ENCODE measurements around the gene CELSR1.

CELSR1 gene

GRCh38 chr22:46449116-46449691, 88.2 kb downstream of the CELSR1 start:
- DNase-seq (ENCODE audit: low read depth in 3 of 3) = no peak

- DNase-seq (ENCODE audit: low read depth in 3 of 3) = no peak
These were observed 89.1 kb downstream of the CELSR1 start for GRCh38 chr22:46448333-46448732.

DNA sequence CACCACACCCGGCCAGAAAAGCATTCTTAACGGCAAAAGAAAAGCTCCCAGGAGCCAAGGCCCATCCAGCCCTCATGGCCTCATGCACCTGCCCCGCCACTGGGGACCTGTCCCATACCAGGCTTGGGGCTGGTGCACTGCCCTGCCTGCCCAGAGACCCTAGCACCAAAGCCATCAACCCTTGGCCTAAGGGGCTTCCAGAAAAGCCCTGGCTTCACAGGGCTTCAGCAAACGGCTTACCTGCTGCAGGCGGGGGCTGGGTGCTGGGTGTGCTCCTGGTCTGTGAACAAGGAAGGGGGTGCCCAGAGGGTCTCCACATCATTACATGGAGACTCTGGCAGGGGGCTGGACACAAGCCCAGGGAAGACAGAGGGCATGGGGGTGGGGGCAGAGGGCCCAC, 89.5 kb downstream of the CELSR1 start:
- DNase-seq (ENCODE audit: low read depth in 3 of 3) = no peak

GRCh38 chr22:46446799-46447198, 90.6 kb downstream of the CELSR1 start:
- DNase-seq (ENCODE audit: low read depth in 3 of 3) = no peak

DNA sequence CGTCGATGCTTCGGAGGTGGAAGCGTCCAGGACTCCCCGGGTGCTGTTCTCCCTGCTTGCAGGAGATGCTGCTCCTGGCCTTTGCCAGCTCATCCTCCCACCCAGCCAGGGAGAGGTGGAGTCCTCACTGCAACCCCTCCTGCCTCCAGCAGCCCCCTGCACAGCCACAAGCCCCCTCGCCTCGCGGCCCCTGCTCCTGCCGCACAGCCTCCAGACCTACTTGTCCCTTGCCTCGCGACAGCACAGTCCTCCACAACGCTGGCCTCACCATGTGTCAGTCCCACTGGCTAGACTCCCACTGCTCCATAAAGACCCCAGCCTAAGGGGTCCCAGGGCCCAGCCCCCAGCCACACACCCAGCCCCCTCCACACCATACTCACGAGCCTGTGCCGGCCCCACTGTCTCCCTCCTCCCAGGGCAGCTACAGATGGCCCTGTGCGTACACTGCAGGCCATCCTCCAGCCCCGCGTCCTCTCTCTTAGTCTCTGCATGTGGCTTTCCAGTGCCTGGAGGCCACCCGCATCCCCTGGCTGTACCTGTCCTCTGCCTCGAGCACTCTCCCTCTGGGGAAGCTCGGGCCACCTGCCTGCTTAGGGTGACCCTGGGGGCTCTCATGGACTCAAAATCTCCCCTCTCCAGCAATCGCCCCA, 91.5 kb downstream of the CELSR1 start:
- DNase-seq (ENCODE audit: low read depth in 3 of 3) = no peak

DNA sequence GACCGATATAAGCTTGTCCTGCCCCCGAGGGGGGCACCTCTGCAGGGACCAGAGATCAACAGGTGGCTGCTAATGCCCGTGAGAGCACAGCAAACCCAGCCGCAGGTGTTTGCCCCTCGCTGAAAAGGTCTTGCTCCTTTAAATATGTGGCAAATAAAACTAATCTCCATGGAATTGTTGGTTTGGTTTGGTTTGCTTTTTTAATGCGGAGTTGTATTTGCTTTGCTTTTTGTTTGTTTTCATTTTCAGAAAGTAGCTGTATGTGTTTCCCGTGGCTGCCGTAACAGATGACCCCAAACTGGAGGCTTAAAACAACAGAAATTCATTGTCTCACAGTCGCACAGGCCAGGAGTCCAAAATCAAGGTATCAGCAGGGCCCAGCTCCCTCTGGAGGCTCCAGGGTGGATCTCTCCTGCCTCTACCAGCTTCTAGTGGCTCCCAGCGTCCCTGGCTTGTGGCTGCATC, 93.0 kb downstream of the CELSR1 start:
- DNase-seq (ENCODE audit: low read depth in 3 of 3) = no peak

- DNase-seq (ENCODE audit: low read depth in 3 of 3) = no peak
These were observed 93.5 kb downstream of the CELSR1 start for GRCh38 chr22:46443850-46444389.

DNA sequence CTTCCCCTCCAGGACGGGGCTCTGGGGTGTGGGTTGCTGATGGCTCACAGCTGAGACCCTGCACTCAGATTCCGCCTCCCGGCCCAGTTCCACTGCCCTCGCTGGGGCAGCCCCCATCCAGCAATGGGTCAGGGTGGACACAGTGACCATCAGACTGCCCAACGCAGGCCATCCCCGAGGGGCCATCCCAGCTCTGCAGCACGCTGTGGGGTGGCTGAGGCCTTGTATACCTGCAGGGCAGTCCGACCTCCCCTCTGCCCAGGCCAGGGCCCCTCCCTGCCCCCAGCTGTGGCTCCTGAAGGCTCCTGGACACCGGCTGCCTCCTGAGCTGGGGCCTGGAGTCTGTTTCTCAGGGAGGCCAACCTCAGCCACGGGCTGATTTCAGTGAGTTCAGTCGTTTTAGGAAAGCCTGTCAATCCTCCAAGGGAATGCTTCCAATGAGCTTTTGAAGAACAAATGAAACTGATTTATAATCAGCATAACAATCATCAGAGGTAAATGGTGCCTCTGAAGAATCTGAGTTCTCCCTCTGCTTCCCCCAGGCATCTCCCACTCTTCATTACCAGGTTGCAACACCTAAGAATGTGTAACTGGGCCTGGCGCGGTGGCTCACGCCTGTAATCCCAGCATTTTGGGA, 95.1 kb downstream of the CELSR1 start:
- DNase-seq (ENCODE audit: low read depth in 3 of 3) = no peak

- no peak for DNase-seq (ENCODE audit: low read depth in 3 of 3)
These were observed 97.6 kb downstream of the CELSR1 start for GRCh38 chr22:46439576-46440465.

- DNase-seq (ENCODE audit: low read depth in 3 of 3) = no peak
These were observed 98.3 kb downstream of the CELSR1 start for GRCh38 chr22:46439111-46439510.

DNA sequence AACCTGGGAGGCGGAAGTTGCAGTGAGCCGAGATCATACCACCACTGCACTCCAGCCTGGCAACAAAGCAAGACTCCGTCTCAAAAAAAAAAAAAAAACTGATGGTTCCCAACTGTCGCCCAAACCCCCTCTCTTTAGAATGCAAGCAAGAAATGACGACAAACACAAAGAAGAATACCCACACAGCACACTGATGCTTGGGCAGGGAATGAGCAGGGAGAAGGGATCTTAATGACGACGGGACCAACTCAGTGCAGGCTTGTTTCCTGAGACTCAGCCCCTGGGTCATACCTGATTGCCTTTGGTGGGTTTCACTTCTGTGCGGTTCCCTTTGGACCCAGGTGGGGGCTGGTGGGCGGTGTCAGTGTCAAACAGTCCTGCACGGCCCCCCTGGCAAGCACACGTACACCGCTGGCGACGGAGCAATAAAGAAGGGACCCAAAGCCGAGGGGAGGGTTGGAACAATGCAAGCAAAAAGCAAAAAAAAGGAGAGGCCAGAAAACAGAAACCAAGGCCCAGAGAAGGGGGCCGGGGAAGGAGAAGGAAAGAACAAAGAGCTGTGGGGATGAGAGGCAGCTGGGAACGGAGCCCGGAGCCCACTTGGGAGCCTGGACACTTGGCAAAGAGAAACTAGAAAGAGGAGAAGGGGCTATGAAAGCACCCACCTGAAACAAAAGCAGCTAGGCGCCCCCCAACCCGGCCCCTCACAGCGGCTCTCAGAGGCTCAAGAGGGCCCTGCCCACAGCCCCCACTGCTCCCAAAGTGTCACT, 99.6 kb downstream of the CELSR1 start:
- no peak for DNase-seq (ENCODE audit: low read depth in 3 of 3)

DNA sequence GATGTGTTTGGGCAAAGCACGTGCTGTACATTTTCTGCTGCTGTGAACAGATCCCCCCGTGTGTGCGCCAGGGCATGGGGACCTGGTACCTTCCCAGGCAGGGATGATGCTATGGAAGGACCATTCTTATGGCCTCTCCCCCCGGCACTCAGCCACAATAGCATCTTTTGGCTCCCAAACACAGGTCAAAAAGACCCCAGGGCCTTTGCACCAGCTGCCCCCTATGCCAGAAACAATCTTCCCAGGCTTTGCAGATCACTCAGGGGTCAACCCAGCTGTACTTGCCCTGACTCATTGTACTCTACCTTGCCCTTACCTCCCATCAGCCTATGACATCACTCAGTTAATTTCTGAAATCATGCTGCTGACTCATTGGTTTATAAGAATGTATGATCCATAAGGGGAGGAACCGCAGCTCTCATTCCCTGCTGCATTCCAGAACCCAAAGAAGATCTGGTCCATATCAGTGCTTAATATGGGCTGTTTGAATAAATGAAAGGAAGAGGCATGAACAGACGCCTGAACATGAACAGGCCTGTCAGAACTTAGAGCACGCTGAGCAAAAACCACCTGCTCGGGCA, 100.7 kb downstream of the CELSR1 start:
- no peak for DNase-seq (ENCODE audit: low read depth in 3 of 3)

DNA sequence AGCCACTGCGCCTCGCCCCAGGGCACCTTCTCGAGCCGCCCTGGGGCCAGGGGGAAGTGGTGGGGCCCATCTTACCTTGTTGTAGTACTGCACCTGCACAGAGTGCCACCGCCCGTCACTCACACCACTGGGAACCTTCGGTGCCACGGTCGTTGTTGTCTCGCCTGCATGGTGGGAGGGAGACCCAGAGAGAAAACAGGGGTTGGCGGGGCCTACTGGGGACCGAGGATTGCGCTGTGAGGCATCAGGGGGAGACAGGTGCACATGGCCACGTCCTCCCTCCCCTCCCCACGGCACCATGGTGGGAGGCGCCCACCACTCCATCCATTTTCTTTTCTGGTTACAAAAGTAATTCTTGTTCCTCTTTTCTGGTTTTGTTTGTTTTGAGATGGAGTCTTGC, 104.1 kb downstream of the CELSR1 start:
- DNase-seq (ENCODE audit: low read depth in 3 of 3) = no peak

- peak in 1 of 3 experiments; percentile 13 for DNase-seq (ENCODE audit: low read depth in 3 of 3)
These were observed 105.0 kb downstream of the CELSR1 start for GRCh38 chr22:46432164-46433068.

GRCh38 chr22:46430961-46431838, 106.2 kb downstream of the CELSR1 start:
- no peak for DNase-seq (ENCODE audit: low read depth in 3 of 3)

DNA sequence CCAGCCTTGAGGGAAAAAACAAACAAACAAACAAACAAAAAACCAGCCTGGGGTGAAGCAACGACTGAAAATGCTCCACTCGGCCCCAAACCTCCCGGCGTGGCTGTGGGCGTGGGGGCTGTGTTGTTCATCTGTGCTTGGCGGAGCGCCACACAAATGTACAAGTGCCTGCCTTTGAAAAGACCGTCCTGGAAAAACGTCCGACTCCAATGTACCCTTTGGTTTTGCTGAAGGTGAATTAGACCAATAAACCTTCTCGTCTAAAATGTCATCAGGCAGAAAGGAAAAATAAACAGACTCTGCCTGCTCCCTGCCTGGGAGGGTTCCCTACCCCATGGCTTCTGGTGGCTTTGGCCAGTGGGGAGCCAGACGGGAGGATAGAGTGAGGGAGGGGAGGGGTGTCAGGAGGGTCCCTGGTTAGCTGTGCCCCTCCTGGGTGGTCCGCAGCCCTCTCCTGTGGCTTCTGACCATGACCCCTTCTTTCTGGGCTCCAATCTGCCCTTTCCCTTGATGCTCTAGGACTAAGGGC, 108.0 kb downstream of the CELSR1 start:
- no peak for DNase-seq (ENCODE audit: low read depth in 3 of 3)

- no peak for DNase-seq (ENCODE audit: low read depth in 3 of 3)
These were observed 108.7 kb downstream of the CELSR1 start for GRCh38 chr22:46428602-46429324.

DNA sequence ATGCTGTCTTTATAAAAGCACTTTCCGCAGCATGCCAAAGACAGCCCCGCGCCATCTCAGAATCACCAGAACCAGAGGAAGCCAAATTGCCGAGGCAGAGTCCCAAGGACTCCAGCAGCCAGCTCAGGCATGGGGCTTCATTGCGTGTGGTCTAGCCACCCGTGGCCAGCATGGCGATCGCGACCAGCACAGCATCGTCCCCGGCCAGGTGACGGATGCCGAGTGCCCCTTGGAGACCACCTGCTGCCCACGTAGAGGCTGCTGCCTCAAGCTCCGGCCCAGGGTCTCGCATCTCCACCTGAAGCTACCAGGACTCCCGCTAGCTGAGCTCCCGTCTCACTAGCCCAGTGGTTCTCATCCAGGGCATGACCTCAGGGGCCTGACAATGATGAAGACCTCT, 109.2 kb downstream of the CELSR1 start:
- DNase-seq (ENCODE audit: low read depth in 3 of 3) = no peak
